Measurements from ENCODE around the gene PARD3.

Gene PARD3

DNA sequence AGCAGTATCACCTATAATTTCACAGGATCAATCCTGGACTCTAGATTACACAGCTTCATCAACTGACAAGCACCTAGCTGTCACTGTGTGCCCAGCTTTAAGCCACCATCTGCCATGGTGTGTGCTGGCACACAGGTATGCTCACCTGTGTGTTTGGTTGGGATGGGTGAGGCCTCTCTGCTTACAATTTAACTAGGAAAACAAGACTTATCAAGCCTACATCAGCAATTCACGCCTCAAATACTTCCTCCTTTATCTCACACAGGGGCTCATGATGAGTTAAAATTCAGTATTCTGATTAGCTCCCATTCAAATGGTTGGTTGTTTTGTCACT, 608.2 kb downstream of the PARD3 start:
- no peak overlapping the region for H3K4me3 ChIP-seq (ENCODE audit: low read length)
- TF ChIP-seq ZNF274 (IDR thresholded peaks at IDR 0.05; ENCODE audit: low read depth, low read length): no peak

DNA sequence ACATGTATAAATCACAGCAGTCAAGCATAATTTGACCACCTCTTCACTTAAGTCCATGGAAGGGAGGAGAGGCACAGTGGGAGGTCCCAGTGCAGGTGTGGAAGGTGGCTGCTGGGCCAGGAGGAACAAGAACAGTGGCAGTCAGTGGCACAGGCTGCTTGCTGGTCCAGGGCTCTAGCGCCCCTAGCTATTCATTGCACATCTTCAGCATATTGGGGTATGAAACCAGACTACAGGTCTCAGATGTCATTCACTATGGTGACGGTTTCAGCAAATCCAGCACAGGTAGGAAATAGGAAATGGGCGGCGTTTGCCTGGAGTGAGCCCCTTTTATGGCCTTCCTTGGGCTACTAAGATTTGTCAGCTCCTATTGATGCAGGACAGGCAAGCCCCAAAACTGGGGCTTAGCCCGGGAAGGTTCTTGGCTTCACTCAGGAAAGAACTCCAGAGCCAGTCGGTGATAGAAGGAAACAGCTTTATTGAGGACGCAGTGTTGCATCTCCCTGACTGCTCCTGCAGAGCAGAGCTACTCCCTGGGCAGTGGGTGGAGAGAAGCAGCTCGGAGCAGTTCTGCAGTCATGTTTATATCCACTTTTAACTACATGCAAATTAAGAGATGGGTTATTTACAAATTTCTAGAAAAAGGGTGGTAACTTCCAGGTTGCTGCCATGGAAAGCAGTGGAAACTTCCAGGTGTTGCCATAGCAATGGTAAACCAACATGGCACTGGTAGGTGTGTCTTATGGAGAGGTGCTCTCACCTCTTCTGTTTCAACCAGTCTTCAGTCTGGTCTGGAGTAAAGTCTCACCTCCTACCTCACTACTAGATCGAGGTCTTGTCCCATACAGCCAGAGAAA, 608.8 kb downstream of the PARD3 start:
- no peak overlapping the region for H3K4me3 ChIP-seq (ENCODE audit: low read length)
- TF ChIP-seq ZNF274 (IDR thresholded peaks at IDR 0.05; ENCODE audit: low read depth, low read length): no peak

DNA sequence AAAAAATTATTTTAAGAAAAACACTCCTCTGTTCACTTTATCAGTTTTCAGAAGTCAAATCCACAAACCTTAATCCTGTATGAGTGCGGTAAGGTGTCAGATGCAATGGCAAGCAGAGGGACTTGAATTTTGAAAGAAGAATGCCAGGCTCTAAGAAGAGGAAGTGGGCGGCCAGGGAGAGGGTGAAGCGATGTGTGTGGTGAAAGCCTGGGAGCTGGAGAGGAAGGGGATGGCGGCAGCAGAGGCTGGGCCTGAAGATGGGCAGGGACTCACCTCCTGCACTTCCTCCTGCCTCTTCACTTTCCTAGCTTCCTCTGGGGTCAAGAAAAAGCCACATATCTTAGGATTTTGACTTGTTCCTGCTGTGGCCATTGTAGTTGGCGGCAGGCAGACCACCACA, 609.6 kb downstream of the PARD3 start:
- TF ChIP-seq ZNF274 (IDR thresholded peaks at IDR 0.05; ENCODE audit: low read depth, low read length): no peak
- H3K4me3 ChIP-seq (ENCODE audit: low read length): no peak overlapping the region

DNA sequence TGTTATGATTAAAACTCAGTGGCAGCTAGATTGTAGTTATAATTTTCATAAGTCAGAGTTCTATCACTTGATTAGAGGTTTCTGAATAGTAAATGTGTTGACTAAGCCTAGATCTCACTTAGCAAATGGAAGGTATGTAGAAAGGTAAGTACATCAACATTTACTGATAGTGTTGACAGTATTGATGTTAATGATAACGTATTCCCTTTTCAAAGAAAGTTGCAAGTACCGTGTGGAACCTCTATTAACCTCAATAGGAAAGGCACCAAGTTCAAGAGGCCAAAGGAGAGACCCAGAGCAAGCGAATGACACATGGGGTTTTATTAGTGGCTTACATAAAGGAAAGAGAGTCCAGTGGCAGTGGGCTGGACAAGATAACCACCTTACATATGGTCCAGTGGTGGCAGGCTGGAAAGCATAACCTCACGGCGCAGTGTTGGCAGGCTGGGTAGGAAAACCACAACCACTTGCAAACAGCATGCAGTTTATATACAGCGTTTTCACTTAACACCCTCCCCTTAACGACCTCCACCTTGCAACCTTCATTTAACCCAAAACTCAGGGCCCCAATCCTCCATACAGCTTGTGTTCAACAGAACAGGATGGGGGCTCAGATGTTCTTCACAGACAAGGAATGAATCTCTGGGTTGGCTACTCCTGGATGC, 611.0 kb downstream of the PARD3 start:
- H3K4me3 ChIP-seq (ENCODE audit: low read length): no peak overlapping the region
- TF ChIP-seq ZNF274 (IDR thresholded peaks at IDR 0.05; ENCODE audit: low read depth, low read length): no peak

DNA sequence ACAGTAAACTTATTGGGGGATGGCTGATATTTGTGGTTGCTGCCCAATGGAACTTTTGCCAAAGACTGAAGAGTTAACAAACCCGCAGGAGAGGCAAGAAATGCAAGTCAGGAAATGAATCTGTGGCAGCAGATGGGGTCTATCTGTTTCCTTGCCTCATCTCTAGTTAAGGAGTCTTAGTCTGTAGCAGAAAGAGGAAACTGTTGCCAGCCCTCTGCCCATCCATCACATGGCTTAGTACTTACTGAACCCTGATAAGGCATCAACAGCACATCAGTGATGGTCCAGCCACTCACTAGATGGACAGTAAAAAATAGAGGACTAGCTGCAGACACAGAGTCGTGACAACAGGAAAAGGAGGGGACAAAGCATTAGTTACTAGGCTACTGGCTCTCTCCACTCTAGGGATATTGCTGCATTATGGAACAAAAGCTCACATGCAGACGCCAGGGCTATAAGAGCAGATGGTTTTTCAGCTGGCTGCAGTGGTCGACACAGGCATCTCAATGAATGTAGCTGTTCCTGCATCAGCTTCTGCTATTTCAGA, 614.7 kb downstream of the PARD3 start:
- H3K4me3 ChIP-seq (ENCODE audit: low read length): no peak overlapping the region
- TF ChIP-seq ZNF274 (IDR thresholded peaks at IDR 0.05; ENCODE audit: low read depth, low read length): no peak

DNA sequence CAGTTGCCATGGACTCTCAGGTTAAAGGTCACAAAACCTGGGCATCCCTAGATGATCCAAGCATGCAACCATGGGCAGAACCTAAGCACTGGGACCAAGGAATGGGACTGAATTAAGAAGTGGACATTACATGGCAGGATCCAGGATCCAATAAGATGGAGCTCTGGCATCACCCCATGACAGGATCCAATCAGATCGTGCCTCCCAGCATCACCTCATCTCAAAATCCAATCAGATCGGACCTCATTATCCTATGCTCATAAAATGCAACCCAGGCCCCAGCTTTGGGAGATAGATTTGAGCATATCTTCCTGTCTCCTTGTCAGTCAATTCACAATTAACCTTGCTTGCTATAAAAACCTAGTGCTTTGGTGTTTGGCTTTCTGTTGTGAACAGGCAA, 616.1 kb downstream of the PARD3 start:
- no peak overlapping the region for H3K4me3 ChIP-seq (ENCODE audit: low read length)
- TF ChIP-seq ZNF274 (IDR thresholded peaks at IDR 0.05; ENCODE audit: low read depth, low read length): no peak

DNA sequence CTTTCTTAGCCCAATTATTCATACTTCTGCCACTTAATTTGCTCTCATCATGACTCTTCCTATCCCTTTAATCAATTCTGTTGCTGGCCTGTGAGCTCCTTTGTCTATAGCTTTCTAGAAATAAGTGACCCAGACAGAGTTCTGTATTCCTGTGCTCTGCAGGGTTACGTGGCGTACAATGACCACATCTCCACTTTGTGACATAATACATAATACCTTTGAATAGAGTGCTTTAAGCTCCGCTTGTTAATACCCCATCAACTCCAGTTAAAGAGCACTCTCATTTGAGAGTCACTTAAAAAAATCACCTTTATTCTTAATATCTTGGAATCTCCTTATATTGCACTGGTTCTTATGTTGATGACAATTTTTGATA, 619.0 kb downstream of the PARD3 start:
- TF ChIP-seq ZNF274 (IDR thresholded peaks at IDR 0.05; ENCODE audit: low read depth, low read length): no peak
- no peak overlapping the region for H3K4me3 ChIP-seq (ENCODE audit: low read length)

DNA sequence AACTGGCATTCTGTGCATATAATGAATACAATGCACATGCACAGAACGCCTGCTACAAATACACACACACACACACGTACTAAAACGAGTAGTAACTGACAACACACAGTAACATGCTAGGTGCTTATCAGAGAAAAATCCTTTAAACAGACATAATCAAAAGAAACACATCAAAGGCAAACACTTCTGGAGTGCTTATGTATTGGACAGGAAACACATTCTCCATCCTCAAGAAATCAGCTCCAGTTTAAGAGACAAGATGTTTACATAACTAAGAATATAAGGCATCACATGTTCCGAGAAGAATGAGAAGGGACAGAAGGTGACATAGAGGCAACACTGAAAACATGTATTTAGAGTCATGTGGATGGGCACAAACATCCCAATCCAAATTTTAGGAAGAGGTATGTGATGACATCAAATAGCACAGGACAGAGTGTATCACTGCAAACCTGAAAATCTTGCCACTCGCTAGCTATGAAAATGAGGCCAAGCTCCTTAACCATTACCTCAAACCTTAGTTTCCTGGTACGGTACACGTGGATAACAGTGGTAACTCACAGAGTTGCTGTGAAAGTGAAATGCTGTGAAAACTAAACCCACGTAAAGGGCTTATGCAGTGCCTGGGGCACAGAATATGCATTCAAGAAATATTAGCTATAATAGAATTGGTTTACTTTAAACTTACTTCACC, 619.6 kb downstream of the PARD3 start:
- H3K4me3 ChIP-seq (ENCODE audit: low read length): no peak overlapping the region
- no peak for TF ChIP-seq ZNF274 (IDR thresholded peaks at IDR 0.05; ENCODE audit: low read depth, low read length)

DNA sequence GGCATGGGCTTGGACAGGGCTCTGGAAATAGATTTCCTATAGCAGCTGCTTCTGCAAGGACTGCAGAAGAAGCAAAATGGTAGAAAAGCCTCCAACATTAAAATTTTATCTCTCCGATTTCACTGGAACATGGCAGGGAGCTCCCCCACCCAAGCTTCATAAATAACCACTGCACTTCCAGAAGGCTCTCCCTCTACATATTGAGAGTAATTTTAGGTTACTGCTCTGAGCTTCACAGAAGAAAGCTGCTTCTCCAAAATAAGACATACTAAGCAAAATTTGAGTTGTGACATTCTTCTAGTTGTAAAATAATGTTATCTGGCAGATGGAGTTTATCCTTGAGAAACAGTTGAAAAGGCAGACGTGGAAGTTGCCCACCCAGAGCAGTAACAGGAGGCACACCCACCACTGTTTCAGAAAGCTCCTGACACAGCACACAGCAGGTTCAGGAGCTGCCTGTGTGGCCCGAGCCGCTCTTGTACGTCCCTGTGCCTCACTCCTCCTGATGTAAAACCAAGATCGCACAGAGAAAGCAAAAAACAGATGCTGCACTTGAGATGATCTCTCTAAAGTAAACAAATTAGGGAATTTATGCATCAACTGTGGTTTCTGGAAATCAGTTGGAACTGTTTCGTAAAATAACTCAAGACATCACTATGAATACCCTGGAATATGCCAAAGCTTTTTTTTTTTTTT, 621.0 kb downstream of the PARD3 start:
- no peak for TF ChIP-seq ZNF274 (IDR thresholded peaks at IDR 0.05; ENCODE audit: low read depth, low read length)
- no peak overlapping the region for H3K4me3 ChIP-seq (ENCODE audit: low read length)

DNA sequence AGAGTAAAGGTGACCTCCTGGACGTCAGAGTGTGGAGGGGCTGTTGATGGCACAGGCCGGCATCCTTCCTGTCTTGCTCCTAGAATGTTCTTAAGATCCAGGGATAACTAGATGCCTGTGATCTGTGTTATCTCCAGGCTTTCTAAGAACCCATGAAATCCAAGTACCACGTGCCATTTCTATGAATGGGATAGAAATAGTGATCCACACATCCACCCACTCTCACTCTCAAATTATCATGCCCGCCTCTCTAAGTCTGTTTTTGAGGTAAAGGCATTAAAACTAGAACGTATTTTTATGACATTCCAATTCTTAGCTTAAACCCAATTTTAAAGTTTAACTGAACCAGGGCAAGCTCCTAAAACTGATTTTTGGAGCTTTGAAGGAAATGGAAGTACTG, 622.5 kb downstream of the PARD3 start:
- TF ChIP-seq ZNF274 (IDR thresholded peaks at IDR 0.05; ENCODE audit: low read depth, low read length): no peak
- H3K4me3 ChIP-seq (ENCODE audit: low read length): no peak overlapping the region

DNA sequence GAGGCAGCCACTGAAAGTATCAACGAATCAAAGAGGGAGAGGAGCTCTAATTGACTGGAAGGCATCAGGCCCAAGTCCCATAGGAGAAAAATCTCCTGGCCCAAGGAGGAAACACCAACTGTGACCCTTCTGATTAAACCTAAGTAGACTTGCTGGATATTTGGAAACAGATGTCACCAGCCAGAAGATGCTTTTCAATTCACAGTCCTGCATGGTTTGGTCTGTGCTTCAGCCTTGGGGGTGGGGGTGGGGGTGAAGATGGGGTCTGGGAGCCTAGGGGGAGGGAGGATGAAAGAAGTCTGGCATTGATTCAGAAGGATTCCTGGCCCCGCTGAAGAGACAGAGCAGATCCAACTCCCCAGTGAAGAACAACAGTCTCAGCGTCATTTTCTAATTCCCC, 623.7 kb downstream of the PARD3 start:
- no peak overlapping the region for H3K4me3 ChIP-seq (ENCODE audit: low read length)
- TF ChIP-seq ZNF274 (IDR thresholded peaks at IDR 0.05; ENCODE audit: low read depth, low read length): no peak

DNA sequence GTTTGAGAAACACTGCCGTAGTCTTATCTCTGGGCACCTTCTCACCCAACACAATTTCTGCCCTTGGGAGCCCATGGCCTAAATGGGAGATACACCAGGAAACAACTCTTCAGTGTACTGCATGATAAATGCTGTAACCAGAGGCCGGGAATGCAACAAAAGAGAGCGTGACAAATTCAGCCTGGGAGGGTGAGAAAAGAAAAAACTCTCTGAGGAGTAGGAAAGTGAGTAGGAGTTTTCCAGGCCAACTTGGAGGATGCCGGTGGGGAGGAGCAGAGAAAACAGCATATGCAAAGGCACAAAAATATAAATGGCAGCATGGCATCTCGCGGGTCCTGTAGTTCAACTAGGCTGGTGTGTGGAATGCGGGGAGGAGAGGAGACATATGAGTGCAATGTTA, 624.5 kb downstream of the PARD3 start:
- no peak overlapping the region for H3K4me3 ChIP-seq (ENCODE audit: low read length)
- no peak for TF ChIP-seq ZNF274 (IDR thresholded peaks at IDR 0.05; ENCODE audit: low read depth, low read length)

DNA sequence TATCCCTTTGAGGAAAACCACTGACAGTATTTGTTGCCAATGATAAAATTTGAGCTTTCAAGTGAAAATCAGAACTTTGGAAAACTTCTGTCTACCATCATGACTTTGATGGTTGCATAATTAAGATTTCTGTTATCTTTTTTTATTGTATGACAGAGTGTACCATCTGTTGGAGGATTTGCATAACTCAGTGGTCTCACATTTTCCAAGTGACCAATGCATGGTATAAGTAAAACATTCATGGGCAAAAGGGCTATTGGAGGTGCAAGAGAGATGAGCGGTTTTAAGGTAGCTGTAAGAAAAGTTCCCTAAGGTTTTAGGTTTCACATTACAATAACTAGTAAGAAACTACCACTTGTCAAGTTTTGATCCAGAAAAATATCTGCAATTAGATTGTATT, 625.3 kb downstream of the PARD3 start:
- H3K4me3 ChIP-seq (ENCODE audit: low read length): no peak overlapping the region
- TF ChIP-seq ZNF274 (IDR thresholded peaks at IDR 0.05; ENCODE audit: low read depth, low read length): no peak

DNA sequence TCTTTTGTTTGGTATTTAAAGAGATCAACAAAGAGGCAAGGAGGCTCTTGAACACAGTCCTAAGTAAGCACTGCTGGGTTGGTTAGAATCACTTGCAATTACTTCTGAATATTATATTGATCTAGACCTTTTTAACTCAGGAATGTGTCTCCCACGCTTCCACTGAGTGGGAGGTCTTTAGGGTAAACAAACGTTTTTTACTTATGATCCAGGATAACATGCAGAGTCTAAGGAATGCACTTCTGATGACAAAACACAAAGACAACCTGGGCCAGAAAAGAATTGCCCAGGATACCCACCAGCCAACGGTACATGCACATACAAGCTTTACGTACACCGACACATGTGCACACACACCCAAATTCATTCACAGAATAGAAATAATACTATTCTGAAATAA, 626.9 kb downstream of the PARD3 start:
- no peak overlapping the region for H3K4me3 ChIP-seq (ENCODE audit: low read length)
- TF ChIP-seq ZNF274 (IDR thresholded peaks at IDR 0.05; ENCODE audit: low read depth, low read length): no peak

Measured in GM08714 (cell line).